OCI-LY7 (cell line): Measurements from ENCODE around the gene ADD2. TPM values are rescaled to one million over a fixed set of nuclear protein-coding genes. Genes with fewer than 3 reads are reported as not detected.

Source experiments
- BruUV-seq: library from RNA; stranded (reverse); fragments of 400-500 nt; replicated peaks from 2 replicates; lab custom pipeline; 2021; lab: Mats Ljungman, UMichigan
- CTCF ChIA-PET: fragments of 300-600 bp; sonication (Branson Sonifier 250); formaldehyde crosslinking; loops from one replicate; lab custom pipeline; 2022; ENCODE audit warnings: antibody characterized with exemption; ENCODE audit not compliant: unreplicated experiment; lab: Charles Lee
- POLR2A ChIA-PET: fragments of 300-600 bp; sonication (Branson Sonifier 250); formaldehyde crosslinking; loops from one replicate; lab custom pipeline; 2022; ENCODE audit warnings: antibody characterized with exemption; lab: Charles Lee
- DNase-seq: peaks from one replicate; pipeline ENCODE4 v3.0.0-alpha.2; 2015; ENCODE audit warnings: low spot score
- H2AFZ ChIP-seq: fragments of 200-600 bp; sonication (generic), shearing (Covaris generic); 2 replicates; pipeline ENCODE4 v1.6.1; 2014; ENCODE audit warnings: mild to moderate bottlenecking, antibody characterized with exemption, low read length, moderate library complexity
- H3K27ac ChIP-seq: fragments of 200-600 bp; sonication (generic); 2 replicates; pipeline ENCODE4 v1.5.1; 2014; ENCODE audit warnings: mixed run types, low read depth, mild to moderate bottlenecking, moderate library complexity, low read length, inconsistent platforms; ENCODE audit not compliant: poor library complexity, severe bottlenecking
- H3K36me3 ChIP-seq: fragments of 200-600 bp; sonication (generic); 2 replicates; pipeline ENCODE4 v1.6.1; 2014; ENCODE audit warnings: mild to moderate bottlenecking, antibody characterized with exemption, low read length, moderate library complexity, mixed read lengths; ENCODE audit not compliant: insufficient read depth
- H3K4me1 ChIP-seq: fragments of 200-600 bp; sonication (generic); 2 replicates; pipeline ENCODE4 v1.5.1; 2014; ENCODE audit warnings: mild to moderate bottlenecking, low read length; ENCODE audit not compliant: insufficient read depth, poor library complexity, severe bottlenecking
- H3K4me2 ChIP-seq: fragments of 200-600 bp; sonication (generic); 2 replicates; pipeline ENCODE4 v1.6.1; 2014; ENCODE audit warnings: mild to moderate bottlenecking, low read length
- H3K4me3 ChIP-seq: fragments of 200-600 bp; sonication (generic); 2 replicates; pipeline ENCODE4 v1.5.1; 2014; ENCODE audit warnings: mild to moderate bottlenecking, low read depth, low read length; ENCODE audit not compliant: poor library complexity, severe bottlenecking
- H3K79me2 ChIP-seq: fragments of 200-600 bp; sonication (generic); 2 replicates; pipeline ENCODE4 v1.6.1; 2016; ENCODE audit warnings: low read depth, mild to moderate bottlenecking, low read length, moderate library complexity, mixed read lengths; ENCODE audit not compliant: insufficient read depth
- H3K9me2 ChIP-seq: fragments of 200-600 bp; sonication (generic); 2 replicates; pipeline ENCODE4 v1.6.1; 2016; ENCODE audit warnings: mild to moderate bottlenecking, low read length, mixed read lengths; ENCODE audit not compliant: insufficient read depth
- H3K9me3 ChIP-seq: fragments of 200-600 bp; sonication (generic); 2 replicates; pipeline ENCODE4 v1.6.1; 2014; ENCODE audit warnings: mild to moderate bottlenecking, mixed run types, low read length, mixed read lengths
- H4K20me1 ChIP-seq: fragments of 200-600 bp; sonication (generic); 2 replicates; pipeline ENCODE4 v1.6.1; 2014; ENCODE audit warnings: mild to moderate bottlenecking, antibody characterized with exemption, low read length, moderate library complexity, mixed read lengths; ENCODE audit not compliant: insufficient read depth
- CTCF ChIP-seq: fragments of 200-600 bp; sonication (generic); conservative IDR thresholded peaks from 2 replicates; pipeline ENCODE4 v1.5.1; 2014; ENCODE audit warnings: mild to moderate bottlenecking, antibody characterized with exemption, low read length, moderate library complexity, mixed read lengths
- EZH2phosphoT487 ChIP-seq: fragments of 200-600 bp; sonication (generic); IDR thresholded peaks from 2 replicates; pipeline ENCODE4 v1.6.1; 2018; ENCODE audit warnings: low read depth, borderline replicate concordance, mild to moderate bottlenecking, mixed run types, antibody characterized with exemption, low read length, moderate library complexity, mixed read lengths
- intact Hi-C: fragments of 100-400 bp; cut with micrococcal nuclease; formaldehyde crosslinking; loops from one replicate; pipeline ENCODE4 v1.10.0; 2022; ENCODE audit not compliant: unreplicated experiment
- total RNA-seq, 2 experiments: library from RNA; depleted of rRNA in 1 of 2; stranded (reverse); fragments of >200 nt in 1 of 2; shearing (Covaris generic) in 1 of 2; gene quantifications; 2 replicates each; pipeline ENCODE4 v1.2.3, GENCODE V29; 2014 to 2022

The ADD2 gene
- total RNA-seq, 2 experiments from 2014 or later = not detected

- Histone ChIP-seq H3K27ac (no peak overlapping the region), H4K20me1 (no peaks in the 10 kb centered on the region), H3K4me1 (no peaks in the 10 kb centered on the region), H3K9me3 (no peaks in the 10 kb centered on the region), H3K36me3 (no peaks in the 10 kb centered on the region), H3K9me2 (no peaks in the 10 kb centered on the region), H3K79me2 (no peaks in the 10 kb centered on the region), H2AFZ (no peak overlapping the region), H3K4me2 (no peak overlapping the region), H3K4me3 (no peak overlapping the region)
- intact Hi-C loops = no loop called here
- POLR2A ChIA-PET = interaction anchor here (0.5 kb wide), 1 partner anchor 1070 kb away, joined by 3 read pairs; no protein-coding TSS in a partner anchor
- no peak for TF ChIP-seq CTCF
- no peak for TF ChIP-seq EZH2phosphoT487
- no TSS peak for BruUV-seq
- no peak for DNase-seq
- CTCF ChIA-PET = no interaction called here
These were observed 35.0 kb downstream of the ADD2 start for GRCh38 chr2:70732766-70733645.

GRCh38 chr2:70730730-70731129 lies 37.3 kb downstream of the ADD2 start:
- no peaks in the 10 kb centered on the region for H4K20me1 ChIP-seq
- intact Hi-C loops = no loop called here
- no TSS peak for BruUV-seq
- TF ChIP-seq EZH2phosphoT487 = no peak
- TF ChIP-seq CTCF = no peak
- no peak overlapping the region for H2AFZ ChIP-seq
- H3K4me1 ChIP-seq = no peaks in the 10 kb centered on the region
- H3K9me2 ChIP-seq = no peaks in the 10 kb centered on the region
- no peak overlapping the region for H3K27ac ChIP-seq
- H3K9me3 ChIP-seq = no peaks in the 10 kb centered on the region
- DNase-seq = no peak
- POLR2A ChIA-PET = no interaction called here
- H3K4me3 ChIP-seq = no peak overlapping the region
- no peak overlapping the region for H3K4me2 ChIP-seq
- no peaks in the 10 kb centered on the region for H3K36me3 ChIP-seq
- no peaks in the 10 kb centered on the region for H3K79me2 ChIP-seq
- CTCF ChIA-PET = no interaction called here

- BruUV-seq = no TSS peak
- TF ChIP-seq CTCF (no peak), EZH2phosphoT487 (no peak)
- Histone ChIP-seq H3K36me3 (no peaks in the 10 kb centered on the region), H3K27ac (no peak overlapping the region), H4K20me1 (no peaks in the 10 kb centered on the region), H3K4me3 (no peak overlapping the region), H3K79me2 (no peaks in the 10 kb centered on the region), H2AFZ (no peak overlapping the region), H3K9me3 (no peaks in the 10 kb centered on the region), H3K4me1 (no peaks in the 10 kb centered on the region), H3K9me2 (no peaks in the 10 kb centered on the region), H3K4me2 (no peak overlapping the region)
- CTCF ChIA-PET = no interaction called here
- POLR2A ChIA-PET = no interaction called here
- DNase-seq = no peak
- intact Hi-C loops = no loop called here
These were observed 38.4 kb downstream of the ADD2 start for GRCh38 chr2:70729647-70730046.
